NB4 (cell line): ENCODE results near the gene DNAJC15.

Experiments
- CTCF ChIP-seq: IDR thresholded peaks from one replicate; pipeline ENCODE4 v1.5.1; 2012; ENCODE audit warnings: low read depth, low read length
- MAX ChIP-seq: IDR thresholded peaks from 2 replicates; pipeline ENCODE4 v1.6.1; 2011; ENCODE audit warnings: low read depth, low read length

- no peak for TF ChIP-seq CTCF
- TF ChIP-seq MAX: no peak
Measured at GRCh38 chr13:43124490-43124889, 101.1 kb downstream of the DNAJC15 start.
